CD4-positive, alpha-beta T cell treated with Interleukin-4 for 4 hours (primary cell): ENCODE results near the gene CRTC2.
A peak's percentile ranks its signal among the peaks of the same experiment; 100 is the strongest.
"Not testable (repeated sequence)": the region's sequence is repeated elsewhere in the genome, so short reads cannot be mapped to it uniquely, and the experiment has no call there.

Experiments
- DNase-seq: peaks from one replicate; pipeline ENCODE4 v3.0.0-alpha.2; 2020

CRTC2 gene

GRCh38 chr1:153958111-153958960, at the start of gene CRTC2:
Gene CRTC2 (minus strand): TSS chr1:153958612. CDS start chr1:153958497, 115 bp downstream.
- DNase-seq = peak; percentile 97

- DNase-seq = no peak
Observed at GRCh38 chr1:154006136-154006535, 47.7 kb upstream of the CRTC2 start.

- DNase-seq = no peak
Observed at GRCh38 chr1:154000420-154000819, 42.0 kb upstream of the CRTC2 start.

GRCh38 chr1:153996882-153997281, 38.5 kb upstream of the CRTC2 start:
- not testable (repeated sequence) for DNase-seq

GRCh38 chr1:153995640-153996039, 37.2 kb upstream of the CRTC2 start:
- DNase-seq = no peak

- no peak for DNase-seq
Observed at GRCh38 chr1:153995202-153995601, 36.8 kb upstream of the CRTC2 start.

GRCh38 chr1:153991806-153992205, 33.4 kb upstream of the CRTC2 start:
- no peak for DNase-seq

- no peak for DNase-seq
Observed at GRCh38 chr1:153991151-153991630, 32.8 kb upstream of the CRTC2 start.

- DNase-seq = peak; percentile 98
Observed at GRCh38 chr1:153990468-153991150, 32.2 kb upstream of the CRTC2 start, which contains the start of gene RPS27. Gene RPS27 (plus strand): TSS chr1:153990762. CDS start chr1:153990797, 35 bp downstream.

- no peak for DNase-seq
Observed at GRCh38 chr1:153987621-153988020, 29.2 kb upstream of the CRTC2 start.

GRCh38 chr1:153985941-153986761, 27.7 kb upstream of the CRTC2 start, which contains the start of gene RAB13:
Gene RAB13 (minus strand): TSS chr1:153986339. CDS start chr1:153986236, 103 bp downstream.
- no peak for DNase-seq

GRCh38 chr1:153985341-153985912, 27.0 kb upstream of the CRTC2 start:
- peak; percentile 33 for DNase-seq

- no peak for DNase-seq
Observed at GRCh38 chr1:153984123-153984894, 25.9 kb upstream of the CRTC2 start.

- DNase-seq = not testable (repeated sequence)
Observed at GRCh38 chr1:153981735-153982134, 23.3 kb upstream of the CRTC2 start.

- DNase-seq = not testable (repeated sequence)
Observed at GRCh38 chr1:153979091-153979490, 20.7 kb upstream of the CRTC2 start.

- no peak for DNase-seq
Observed at GRCh38 chr1:153978274-153978909, 20.0 kb upstream of the CRTC2 start.

GRCh38 chr1:153977250-153978240, 19.1 kb upstream of the CRTC2 start, which contains the start of gene JTB:
Gene JTB (minus strand): TSS chr1:153977674. CDS start chr1:153977252, 422 bp downstream.
- peak; percentile 79 for DNase-seq

- DNase-seq = no peak
Observed at GRCh38 chr1:153976819-153977249, 18.4 kb upstream of the CRTC2 start.

- DNase-seq = no peak
Observed at GRCh38 chr1:153973525-153973924, 15.1 kb upstream of the CRTC2 start.

- no peak for DNase-seq
Observed at GRCh38 chr1:153973071-153973470, 14.7 kb upstream of the CRTC2 start.
